ENCODE measurements around the gene ZBTB4. TPM values are rescaled to one million over a fixed set of nuclear protein-coding genes. Genes with fewer than 3 reads are reported as not detected.

ZBTB4 gene
- polyA plus RNA-seq, 1 experiment, result 25.9 TPM

DNA sequence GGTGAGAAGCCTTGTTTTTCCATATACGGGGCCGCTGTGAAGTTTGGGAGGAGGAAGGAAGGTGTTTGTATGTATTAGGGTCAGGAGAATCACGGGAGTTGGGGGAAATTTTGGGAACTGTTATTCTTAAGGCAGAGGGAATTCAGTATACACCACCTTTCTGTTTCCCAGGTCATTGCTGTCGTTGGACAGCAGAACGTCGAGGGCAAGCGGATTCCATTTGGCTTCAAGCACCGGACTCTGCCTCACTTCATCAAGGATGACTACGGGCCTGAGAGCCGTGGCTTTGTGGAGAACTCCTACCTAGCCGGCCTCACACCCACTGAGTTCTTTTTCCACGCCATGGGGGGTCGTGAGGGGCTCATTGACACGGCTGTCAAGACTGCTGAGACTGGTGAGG lies 22.3 kb upstream of the ZBTB4 start:
- POLR2A ChIA-PET, result no interaction called here
- DNase-seq (ENCODE audit: low read depth), result no peak
- CTCF ChIA-PET, result interaction anchor here (0.9 to 2.9 kb wide), 2 partner anchors 12 to 87 kb away, joined by 3 to 19 read pairs; no protein-coding TSS in a partner anchor
- H3K27me3 ChIP-seq (ENCODE audit: control insufficient read depth, insufficient read depth, low read length), result no peaks in the 10 kb centered on the region
- TF ChIP-seq, protein P1, sequence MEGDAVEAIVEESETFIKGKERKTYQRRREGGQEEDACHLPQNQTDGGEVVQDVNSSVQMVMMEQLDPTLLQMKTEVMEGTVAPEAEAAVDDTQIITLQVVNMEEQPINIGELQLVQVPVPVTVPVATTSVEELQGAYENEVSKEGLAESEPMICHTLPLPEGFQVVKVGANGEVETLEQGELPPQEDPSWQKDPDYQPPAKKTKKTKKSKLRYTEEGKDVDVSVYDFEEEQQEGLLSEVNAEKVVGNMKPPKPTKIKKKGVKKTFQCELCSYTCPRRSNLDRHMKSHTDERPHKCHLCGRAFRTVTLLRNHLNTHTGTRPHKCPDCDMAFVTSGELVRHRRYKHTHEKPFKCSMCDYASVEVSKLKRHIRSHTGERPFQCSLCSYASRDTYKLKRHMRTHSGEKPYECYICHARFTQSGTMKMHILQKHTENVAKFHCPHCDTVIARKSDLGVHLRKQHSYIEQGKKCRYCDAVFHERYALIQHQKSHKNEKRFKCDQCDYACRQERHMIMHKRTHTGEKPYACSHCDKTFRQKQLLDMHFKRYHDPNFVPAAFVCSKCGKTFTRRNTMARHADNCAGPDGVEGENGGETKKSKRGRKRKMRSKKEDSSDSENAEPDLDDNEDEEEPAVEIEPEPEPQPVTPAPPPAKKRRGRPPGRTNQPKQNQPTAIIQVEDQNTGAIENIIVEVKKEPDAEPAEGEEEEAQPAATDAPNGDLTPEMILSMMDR (IDR thresholded peaks at IDR 0.05; ENCODE audit: insufficient read depth, low read depth, low read length), result no peak
- H3K36me3 ChIP-seq (ENCODE audit: control insufficient read depth, insufficient read depth, low read length), result peaks cover 63% of the 10 kb centered on the region
- H3K4me3 ChIP-seq (ENCODE audit: low read depth, low read length), result no peak overlapping the region

DNA sequence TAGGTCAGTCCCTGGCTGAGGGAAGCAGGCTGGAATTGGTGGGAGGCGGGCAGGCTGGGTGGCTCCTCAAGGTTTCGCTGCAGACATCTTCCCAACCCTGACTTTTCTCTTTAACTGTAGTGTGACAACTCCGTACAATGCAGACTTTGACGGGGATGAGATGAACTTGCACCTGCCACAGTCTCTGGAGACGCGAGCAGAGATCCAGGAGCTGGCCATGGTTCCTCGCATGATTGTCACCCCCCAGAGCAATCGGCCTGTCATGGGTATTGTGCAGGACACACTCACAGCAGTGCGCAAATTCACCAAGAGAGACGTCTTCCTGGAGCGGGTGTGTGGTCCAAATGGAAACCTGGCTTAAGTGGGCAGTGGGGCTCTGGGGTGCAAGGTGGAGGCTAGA lies 19.7 kb upstream of the ZBTB4 start:
- TF ChIP-seq, protein P1 (IDR thresholded peaks at IDR 0.05; ENCODE audit: insufficient read depth, low read depth, low read length), result no peak
- peaks cover 65% of the 10 kb centered on the region for H3K36me3 ChIP-seq (ENCODE audit: control insufficient read depth, insufficient read depth, low read length)

DNA sequence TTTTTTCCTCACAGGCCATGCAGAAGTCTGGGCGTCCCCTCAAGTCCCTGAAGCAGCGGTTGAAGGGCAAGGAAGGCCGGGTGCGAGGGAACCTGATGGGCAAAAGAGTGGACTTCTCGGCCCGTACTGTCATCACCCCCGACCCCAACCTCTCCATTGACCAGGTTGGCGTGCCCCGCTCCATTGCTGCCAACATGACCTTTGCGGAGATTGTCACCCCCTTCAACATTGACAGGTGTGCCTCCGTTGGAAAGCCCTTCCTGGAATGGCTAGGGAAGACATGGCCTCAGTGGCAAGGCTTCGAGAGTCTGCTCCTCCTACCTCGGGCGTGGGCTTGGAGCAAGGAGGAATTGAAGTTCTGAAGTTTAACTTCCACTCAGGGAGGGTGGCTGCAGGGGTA lies 18.2 kb upstream of the ZBTB4 start:
- ChIA-PET CTCF (interaction anchor here (1.1 to 3.4 kb wide), 2 partner anchors 11 to 17 kb away, joined by 3 to 18 read pairs; no protein-coding TSS in a partner anchor), POLR2A (interaction anchor here (0.5 kb wide), 1 partner anchor 17 kb away, joined by 3 read pairs; no protein-coding TSS in a partner anchor)
- H3K4me3 ChIP-seq (ENCODE audit: low read depth, low read length), result no peak overlapping the region
- H3K27me3 ChIP-seq (ENCODE audit: control insufficient read depth, insufficient read depth, low read length), result no peaks in the 10 kb centered on the region
- TF ChIP-seq, protein P1 (IDR thresholded peaks at IDR 0.05; ENCODE audit: insufficient read depth, low read depth, low read length), result no peak
- peaks cover 54% of the 10 kb centered on the region for H3K36me3 ChIP-seq (ENCODE audit: control insufficient read depth, insufficient read depth, low read length)
- no peak for DNase-seq (ENCODE audit: low read depth)

More for the DNA sequence above, 19.7 kb upstream of the ZBTB4 start:
- ChIA-PET POLR2A (no interaction called here), CTCF (interaction anchor here (0.6 to 3.4 kb wide), 3 partner anchors 15 to 153 kb away, joined by 3 to 18 read pairs (median 3); no protein-coding TSS in a partner anchor)
- Histone ChIP-seq H3K4me3 (ENCODE audit: low read depth, low read length) (no peak overlapping the region), H3K27me3 (ENCODE audit: control insufficient read depth, insufficient read depth, low read length) (no peaks in the 10 kb centered on the region)
- DNase-seq (ENCODE audit: low read depth), result no peak

DNA sequence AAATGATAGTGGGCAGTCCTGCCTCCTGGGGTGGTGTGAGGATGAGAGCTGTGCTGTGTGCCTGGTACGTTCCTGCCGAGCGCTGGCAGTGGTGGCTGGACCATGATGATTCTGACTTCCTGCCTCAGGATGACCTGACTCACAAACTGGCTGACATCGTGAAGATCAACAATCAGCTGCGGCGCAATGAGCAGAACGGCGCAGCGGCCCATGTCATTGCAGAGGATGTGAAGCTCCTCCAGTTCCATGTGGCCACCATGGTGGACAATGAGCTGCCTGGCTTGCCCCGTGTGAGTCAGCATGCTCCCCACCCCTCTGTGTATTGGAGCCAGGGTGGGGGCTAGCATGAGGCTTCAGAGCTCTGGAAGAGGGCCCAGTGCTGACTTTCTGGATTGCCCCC lies 17.8 kb upstream of the ZBTB4 start:
- no peaks in the 10 kb centered on the region for H3K27me3 ChIP-seq (ENCODE audit: control insufficient read depth, insufficient read depth, low read length)
- ChIA-PET CTCF (interaction anchor here (1.1 to 3.4 kb wide), 3 partner anchors 10 to 63 kb away, joined by 3 to 18 read pairs (median 4); no protein-coding TSS in a partner anchor), POLR2A (interaction anchor here (0.5 kb wide), 1 partner anchor 16 kb away, joined by 3 read pairs; no protein-coding TSS in a partner anchor)
- no peak overlapping the region for H3K4me3 ChIP-seq (ENCODE audit: low read depth, low read length)
- TF ChIP-seq, protein P1 (IDR thresholded peaks at IDR 0.05; ENCODE audit: insufficient read depth, low read depth, low read length), result no peak
- DNase-seq (ENCODE audit: low read depth), result no peak
- peaks cover 50% of the 10 kb centered on the region for H3K36me3 ChIP-seq (ENCODE audit: control insufficient read depth, insufficient read depth, low read length)

DNA sequence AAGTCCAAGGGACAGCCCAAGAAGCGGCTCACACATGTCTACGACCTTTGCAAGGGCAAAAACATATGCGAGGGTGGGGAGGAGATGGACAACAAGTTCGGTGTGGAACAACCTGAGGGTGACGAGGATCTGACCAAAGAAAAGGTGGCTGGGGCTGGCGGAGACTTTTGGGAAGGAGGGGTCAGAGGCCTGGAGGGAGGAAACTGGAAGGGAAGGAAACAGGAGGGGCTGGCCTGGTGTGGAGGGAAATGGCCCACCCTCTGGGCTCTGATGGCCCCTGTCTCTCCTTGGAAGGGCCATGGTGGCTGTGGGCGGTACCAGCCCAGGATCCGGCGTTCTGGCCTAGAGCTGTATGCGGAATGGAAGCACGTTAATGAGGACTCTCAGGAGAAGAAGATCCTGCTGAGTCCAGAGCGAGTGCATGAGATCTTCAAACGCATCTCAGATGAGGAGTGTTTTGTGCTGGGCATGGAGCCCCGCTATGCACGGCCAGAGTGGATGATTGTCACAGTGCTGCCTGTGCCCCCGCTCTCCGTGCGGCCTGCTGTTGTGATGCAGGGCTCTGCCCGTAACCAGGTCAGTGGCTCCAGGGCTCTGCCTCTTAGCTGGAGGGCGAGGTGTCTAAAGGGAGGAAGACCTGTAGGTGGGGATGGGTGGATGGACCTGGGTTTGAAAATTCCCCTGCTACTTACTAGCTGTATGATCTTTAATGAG lies 17.2 kb upstream of the ZBTB4 start:
- Histone ChIP-seq H3K27me3 (ENCODE audit: control insufficient read depth, insufficient read depth, low read length) (no peaks in the 10 kb centered on the region), H3K4me3 (ENCODE audit: low read depth, low read length) (no peak overlapping the region), H3K36me3 (ENCODE audit: control insufficient read depth, insufficient read depth, low read length) (peaks cover 44% of the 10 kb centered on the region)
- no peak for DNase-seq (ENCODE audit: low read depth)
- TF ChIP-seq, protein P1 (IDR thresholded peaks at IDR 0.05; ENCODE audit: insufficient read depth, low read depth, low read length), result no peak
- ChIA-PET CTCF (interaction anchor here (1.1 to 3.4 kb wide), 3 partner anchors 10 to 64 kb away, joined by 3 to 18 read pairs (median 4); no protein-coding TSS in a partner anchor), POLR2A (no interaction called here)
